HEK293 (cell line): Measurements from ENCODE around the gene GCFC2.

Experiments
- CTCF ChIA-PET: fragments of 350-600 bp; formaldehyde crosslinking; extraction: SDS; loops from one replicate; lab custom pipeline; 2021; ENCODE audit warnings: antibody characterized with exemption; lab: Yijun Ruan, JAX
- POLR2A ChIA-PET: fragments of 300-600 bp; formaldehyde crosslinking; extraction: SDS; loops from one replicate; lab custom pipeline; 2020; ENCODE audit warnings: antibody characterized with exemption, inconsistent platforms; lab: Yijun Ruan, JAX
- H3K27ac ChIP-seq: fragments of 200-500 bp; sonication (Bioruptor generic); 2 replicates; pipeline ENCODE4 v1.5.1; 2014; ENCODE audit warnings: low read depth, low read length, control low read depth, inconsistent platforms; ENCODE audit errors: extremely low read depth
- H3K36me3 ChIP-seq, 2 experiments: fragments of 200-500 bp in 1 of 2; sonication (Bioruptor generic) in 1 of 2; 1 replicate in 1 of 2; 2 replicates in 1 of 2; pipeline ENCODE4 v1.5.1; 2014 to 2017; ENCODE audit warnings: inconsistent platforms in 2 of 2, low read length in 2 of 2; ENCODE audit not compliant: control insufficient read depth in 2 of 2, insufficient read depth in 1 of 2
- H3K4me1 ChIP-seq: fragments of 200-500 bp; sonication (Bioruptor generic); 2 replicates; pipeline ENCODE4 v1.5.1; 2014; ENCODE audit warnings: mild to moderate bottlenecking, low read length, inconsistent platforms; ENCODE audit not compliant: control insufficient read depth, insufficient read depth
- H3K4me3 ChIP-seq: 2 replicates; pipeline ENCODE4 v1.5.1; 2011; ENCODE audit warnings: low read depth, mild to moderate bottlenecking, control low read depth, low read length, moderate library complexity
- H3K9me3 ChIP-seq: fragments of 200-500 bp; sonication (Bioruptor generic); 2 replicates; pipeline ENCODE4 v1.5.1; 2014; ENCODE audit warnings: low read depth, low read length, inconsistent platforms; ENCODE audit not compliant: control insufficient read depth, insufficient read depth
- BCL6B ChIP-seq: fragments of 450-650 bp; formaldehyde crosslinking; IDR thresholded peaks from 2 replicates; pipeline ENCODE4 v1.5.1; 2017; ENCODE audit warnings: missing biosample characterization, missing genetic modification characterization
- OVOL3 ChIP-seq: fragments of 450-650 bp; formaldehyde crosslinking; IDR thresholded peaks from 2 replicates; pipeline ENCODE4 v1.5.1; 2016; ENCODE audit warnings: missing biosample characterization, missing genetic modification characterization
- PRDM1 ChIP-seq: fragments of 450-650 bp; formaldehyde crosslinking; IDR thresholded peaks from 2 replicates; pipeline ENCODE4; 2016; ENCODE audit warnings: missing biosample characterization, missing genetic modification characterization
- PRDM4 ChIP-seq: fragments of 450-650 bp; formaldehyde crosslinking; IDR thresholded peaks from 2 replicates; pipeline ENCODE4 v1.5.1; 2017; ENCODE audit warnings: missing biosample characterization, missing genetic modification characterization
- REPIN1 ChIP-seq: fragments of 450-650 bp; formaldehyde crosslinking; IDR thresholded peaks from 2 replicates; pipeline ENCODE4 v1.5.1; 2017; ENCODE audit warnings: missing biosample characterization, missing genetic modification characterization, low read depth
- SCRT2 ChIP-seq: fragments of 450-650 bp; formaldehyde crosslinking; IDR thresholded peaks from 2 replicates; pipeline ENCODE4 v1.5.1; 2016; ENCODE audit warnings: missing biosample characterization, missing genetic modification characterization
- TRIM28 ChIP-seq: IDR thresholded peaks from 2 replicates; pipeline ENCODE4 v1.6.1; 2011; ENCODE audit warnings: low read length, control low read depth, borderline replicate concordance
- ZBTB17 ChIP-seq: fragments of 450-650 bp; formaldehyde crosslinking; IDR thresholded peaks from 2 replicates; pipeline ENCODE4 v1.5.1; 2016; ENCODE audit warnings: missing biosample characterization, missing genetic modification characterization
- ZBTB20 ChIP-seq: fragments of 450-650 bp; formaldehyde crosslinking; IDR thresholded peaks from 2 replicates; pipeline ENCODE4 v1.5.1; 2016; ENCODE audit warnings: missing biosample characterization, missing genetic modification characterization
- ZBTB7A ChIP-seq: fragments of 450-650 bp; formaldehyde crosslinking; IDR thresholded peaks from 2 replicates; pipeline ENCODE4 v1.5.1; 2016; ENCODE audit warnings: low read depth, missing biosample characterization, missing genetic modification characterization
- ZNF175 ChIP-seq: fragments of 450-650 bp; formaldehyde crosslinking; IDR thresholded peaks from 2 replicates; pipeline ENCODE4 v1.5.1; 2016; ENCODE audit warnings: missing biosample characterization, missing genetic modification characterization
- ZNF211 ChIP-seq: fragments of 450-650 bp; formaldehyde crosslinking; IDR thresholded peaks from 2 replicates; pipeline ENCODE4 v1.5.1; 2016; ENCODE audit warnings: low read depth, missing biosample characterization, missing genetic modification characterization
- ZNF274 ChIP-seq, 2 experiments: fragments of 200-500 bp in 1 of 2; fragments of 450-650 bp in 1 of 2; sonication (Bioruptor generic) in 1 of 2; formaldehyde crosslinking in 1 of 2; IDR thresholded peaks; 2 replicates each; pipeline versions ENCODE4 v1.5.1 to v1.6.1; 2014 to 2016; ENCODE audit warnings: borderline replicate concordance in 1 of 2, inconsistent platforms in 1 of 2, low read length in 1 of 2, missing biosample characterization in 1 of 2, missing genetic modification characterization in 1 of 2
- ZNF362 ChIP-seq: fragments of 450-650 bp; formaldehyde crosslinking; IDR thresholded peaks from 2 replicates; pipeline ENCODE4 v1.5.1; 2016; ENCODE audit warnings: missing biosample characterization, missing genetic modification characterization
- ZNF473 ChIP-seq: fragments of 450-650 bp; formaldehyde crosslinking; IDR thresholded peaks from 2 replicates; pipeline ENCODE4 v1.5.1; 2017; ENCODE audit warnings: missing biosample characterization, missing genetic modification characterization
- ZNF510 ChIP-seq: fragments of 450-650 bp; formaldehyde crosslinking; IDR thresholded peaks from 2 replicates; pipeline ENCODE4 v1.5.1; 2018; ENCODE audit warnings: mild to moderate bottlenecking, missing genetic modification characterization, missing biosample characterization; ENCODE audit not compliant: insufficient replicate concordance
- ZNF514 ChIP-seq: fragments of 450-650 bp; formaldehyde crosslinking; IDR thresholded peaks from 2 replicates; pipeline ENCODE4 v1.5.1; 2016; ENCODE audit warnings: missing biosample characterization, missing genetic modification characterization
- ZNF560 ChIP-seq: fragments of 450-650 bp; formaldehyde crosslinking; IDR thresholded peaks from 2 replicates; pipeline ENCODE4 v1.5.1; 2017; ENCODE audit warnings: missing biosample characterization, missing genetic modification characterization, borderline replicate concordance
- ZNF596 ChIP-seq: fragments of 450-650 bp; IDR thresholded peaks from 2 replicates; pipeline ENCODE4 v1.5.0; 2018; ENCODE audit warnings: missing biosample characterization, mild to moderate bottlenecking, missing genetic modification characterization, moderate library complexity
- ZNF654 ChIP-seq: fragments of 450-650 bp; formaldehyde crosslinking; IDR thresholded peaks from 2 replicates; pipeline ENCODE4 v1.5.1; 2016; ENCODE audit warnings: low read depth, missing biosample characterization, missing genetic modification characterization
- ZNF664 ChIP-seq: fragments of 450-650 bp; formaldehyde crosslinking; IDR thresholded peaks from 2 replicates; pipeline ENCODE4 v1.5.1; 2016; ENCODE audit warnings: missing biosample characterization, missing genetic modification characterization
- ZNF692 ChIP-seq: fragments of 450-650 bp; formaldehyde crosslinking; IDR thresholded peaks from 2 replicates; pipeline ENCODE4 v1.5.1; 2016; ENCODE audit warnings: missing biosample characterization, missing genetic modification characterization
- ZNF837 ChIP-seq: fragments of 450-650 bp; formaldehyde crosslinking; IDR thresholded peaks from 2 replicates; pipeline ENCODE4 v1.5.1; 2016; ENCODE audit warnings: missing biosample characterization, missing genetic modification characterization
- ZXDB ChIP-seq: fragments of 450-650 bp; formaldehyde crosslinking; IDR thresholded peaks from 2 replicates; pipeline ENCODE4 v1.5.1; 2016; ENCODE audit warnings: missing biosample characterization, missing genetic modification characterization
- TF ChIP-seq, protein P1 (sequence below): fragments of 450-650 bp; formaldehyde crosslinking; IDR thresholded peaks from 2 replicates; pipeline ENCODE4 v1.5.1; 2016; ENCODE audit warnings: missing biosample characterization, missing genetic modification characterization
- TF ChIP-seq, protein P2 (sequence below): fragments of 450-650 bp; formaldehyde crosslinking; IDR thresholded peaks from 2 replicates; pipeline ENCODE4 v1.5.1; 2016; ENCODE audit warnings: missing biosample characterization, missing genetic modification characterization, borderline replicate concordance

GCFC2 gene

GRCh38 chr2:75632091-75632701 is 78.5 kb downstream of the GCFC2 start (continued):
- no peak for TF ChIP-seq ZNF692 (tag by site-specific recombination)
- TF ChIP-seq ZBTB20 (tag by site-specific recombination): no peak
- no peak for TF ChIP-seq ZNF211 (tag by site-specific recombination)
- TF ChIP-seq ZNF596 (tag by site-specific recombination): no peak

DNA sequence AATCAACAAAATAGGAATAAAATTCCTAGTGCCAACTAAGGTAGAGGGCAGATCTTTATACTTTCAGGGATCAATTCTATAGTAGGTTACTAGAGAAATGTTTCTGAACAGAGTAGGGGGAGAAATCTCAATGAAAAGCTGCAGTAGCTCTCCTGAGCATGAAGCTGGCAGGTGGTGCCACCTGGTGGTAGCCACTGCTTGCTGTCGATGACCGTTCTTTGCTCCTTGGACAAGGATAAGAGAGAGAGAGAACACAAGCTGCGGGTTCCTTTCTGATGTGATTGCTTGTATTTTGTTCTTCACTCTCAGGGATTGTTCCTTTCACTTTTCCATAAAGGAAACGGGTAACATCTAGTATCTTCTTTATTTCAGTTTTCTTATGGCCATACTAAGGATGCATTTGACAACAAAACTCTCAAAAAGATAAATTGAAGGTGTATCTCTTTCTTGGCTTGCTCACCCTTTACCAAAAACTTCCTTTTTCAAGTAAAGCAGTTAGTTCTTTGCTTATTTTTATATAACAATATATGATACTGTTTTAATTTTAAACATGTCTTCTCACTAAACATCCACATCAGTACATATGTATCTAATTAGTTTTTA is 82.7 kb downstream of the GCFC2 start:
- no peak overlapping the region for H3K4me3 ChIP-seq
- ChIA-PET POLR2A (no interaction called here), CTCF (interaction anchor here (0.7 to 3.2 kb wide), 23 partner anchors 9 to 169 kb away, joined by 3 to 49 read pairs (median 4); no protein-coding TSS in a partner anchor)
- TF ChIP-seq ZBTB17 (tag by site-specific recombination): peak; percentile 54
- TF ChIP-seq, protein P1, sequence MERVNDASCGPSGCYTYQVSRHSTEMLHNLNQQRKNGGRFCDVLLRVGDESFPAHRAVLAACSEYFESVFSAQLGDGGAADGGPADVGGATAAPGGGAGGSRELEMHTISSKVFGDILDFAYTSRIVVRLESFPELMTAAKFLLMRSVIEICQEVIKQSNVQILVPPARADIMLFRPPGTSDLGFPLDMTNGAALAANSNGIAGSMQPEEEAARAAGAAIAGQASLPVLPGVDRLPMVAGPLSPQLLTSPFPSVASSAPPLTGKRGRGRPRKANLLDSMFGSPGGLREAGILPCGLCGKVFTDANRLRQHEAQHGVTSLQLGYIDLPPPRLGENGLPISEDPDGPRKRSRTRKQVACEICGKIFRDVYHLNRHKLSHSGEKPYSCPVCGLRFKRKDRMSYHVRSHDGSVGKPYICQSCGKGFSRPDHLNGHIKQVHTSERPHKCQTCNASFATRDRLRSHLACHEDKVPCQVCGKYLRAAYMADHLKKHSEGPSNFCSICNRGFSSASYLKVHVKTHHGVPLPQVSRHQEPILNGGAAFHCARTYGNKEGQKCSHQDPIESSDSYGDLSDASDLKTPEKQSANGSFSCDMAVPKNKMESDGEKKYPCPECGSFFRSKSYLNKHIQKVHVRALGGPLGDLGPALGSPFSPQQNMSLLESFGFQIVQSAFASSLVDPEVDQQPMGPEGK (tag by site-specific recombination): no peak
- no peak for TF ChIP-seq REPIN1
- no peak for TF ChIP-seq ZBTB20 (tag by site-specific recombination)
- TF ChIP-seq PRDM1: peak; percentile 42; the same call in 1 of the 2 replicates
- no peak for TF ChIP-seq ZNF362 (tag by site-specific recombination)
- TF ChIP-seq ZNF473 (tag by site-specific recombination): no peak
- no peak for TF ChIP-seq ZNF664
- TF ChIP-seq ZNF560 (tag by site-specific recombination): no peak
- no peak for TF ChIP-seq PRDM4 (tag by site-specific recombination)
- no peak for TF ChIP-seq ZBTB7A (tag by site-specific recombination)
- TF ChIP-seq SCRT2 (tag by site-specific recombination): no peak
- TF ChIP-seq ZNF837: no peak
- no peak for TF ChIP-seq OVOL3 (tag by site-specific recombination)
- TF ChIP-seq TRIM28: no peak
- no peak for TF ChIP-seq BCL6B (tag by site-specific recombination)
- TF ChIP-seq ZXDB (tag by site-specific recombination): no peak
- TF ChIP-seq ZNF510 (tag by site-specific recombination): no peak
- no peak for TF ChIP-seq ZNF274 (IDR thresholded peaks at IDR 0.05; ENCODE audit: low read length)
- no peak for TF ChIP-seq ZNF274 (tag by site-specific recombination; IDR thresholded peaks at IDR 0.05; ENCODE audit: borderline replicate concordance)
- TF ChIP-seq, protein P2, sequence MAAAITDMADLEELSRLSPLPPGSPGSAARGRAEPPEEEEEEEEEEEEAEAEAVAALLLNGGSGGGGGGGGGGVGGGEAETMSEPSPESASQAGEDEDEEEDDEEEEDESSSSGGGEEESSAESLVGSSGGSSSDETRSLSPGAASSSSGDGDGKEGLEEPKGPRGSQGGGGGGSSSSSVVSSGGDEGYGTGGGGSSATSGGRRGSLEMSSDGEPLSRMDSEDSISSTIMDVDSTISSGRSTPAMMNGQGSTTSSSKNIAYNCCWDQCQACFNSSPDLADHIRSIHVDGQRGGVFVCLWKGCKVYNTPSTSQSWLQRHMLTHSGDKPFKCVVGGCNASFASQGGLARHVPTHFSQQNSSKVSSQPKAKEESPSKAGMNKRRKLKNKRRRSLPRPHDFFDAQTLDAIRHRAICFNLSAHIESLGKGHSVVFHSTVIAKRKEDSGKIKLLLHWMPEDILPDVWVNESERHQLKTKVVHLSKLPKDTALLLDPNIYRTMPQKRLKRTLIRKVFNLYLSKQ (tag by site-specific recombination): no peak
- TF ChIP-seq ZNF175 (tag by site-specific recombination): no peak
- peak; percentile 57 for TF ChIP-seq ZNF654 (tag by site-specific recombination)
- TF ChIP-seq ZNF514: no peak

More for the DNA sequence above, 82.7 kb downstream of the GCFC2 start:
- Histone ChIP-seq H3K27ac (no peak overlapping the region), H3K4me1 (no peaks in the 10 kb centered on the region), H3K36me3 (no peaks in the 10 kb centered on the region), H3K9me3 (no peaks in the 10 kb centered on the region)
